MM.1S (cell line): ENCODE data around the gene RIMKLB.

ENCODE experiments used
- EZH2 ChIP-seq: fragments of 300-600 bp; sonication (generic); optimal IDR thresholded peaks from 2 replicates; pipeline ENCODE3; 2017; ENCODE audit warnings: low read depth, mild to moderate bottlenecking, antibody characterized with exemption, low read length, mixed read lengths
- TF ChIP-seq, protein P1 (sequence below): fragments of 300-600 bp; sonication (generic); IDR thresholded peaks from 2 replicates; pipeline ENCODE4 v1.5.1; 2016; ENCODE audit warnings: antibody characterized with exemption, low read length, mixed read lengths

DNA sequence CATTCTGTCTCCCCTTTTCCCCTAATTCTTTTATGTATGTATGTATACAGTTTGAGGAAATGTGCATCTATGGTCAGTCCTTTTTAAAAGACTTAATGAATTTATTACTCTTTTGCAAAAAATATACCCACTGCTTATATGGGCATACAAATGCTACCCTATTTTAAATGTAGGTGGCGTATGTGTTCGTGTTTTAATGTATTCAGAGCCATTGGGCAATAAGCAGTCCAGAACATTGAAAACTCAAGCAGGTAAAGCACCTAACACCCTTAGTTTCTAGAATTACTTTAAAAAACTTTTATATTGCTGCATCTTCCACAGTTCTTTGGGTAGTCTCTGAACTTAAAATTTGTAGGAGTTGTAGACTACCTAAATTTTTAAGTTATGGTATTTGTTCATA is 82.1 kb downstream of the RIMKLB start:
- TF ChIP-seq, protein P1, sequence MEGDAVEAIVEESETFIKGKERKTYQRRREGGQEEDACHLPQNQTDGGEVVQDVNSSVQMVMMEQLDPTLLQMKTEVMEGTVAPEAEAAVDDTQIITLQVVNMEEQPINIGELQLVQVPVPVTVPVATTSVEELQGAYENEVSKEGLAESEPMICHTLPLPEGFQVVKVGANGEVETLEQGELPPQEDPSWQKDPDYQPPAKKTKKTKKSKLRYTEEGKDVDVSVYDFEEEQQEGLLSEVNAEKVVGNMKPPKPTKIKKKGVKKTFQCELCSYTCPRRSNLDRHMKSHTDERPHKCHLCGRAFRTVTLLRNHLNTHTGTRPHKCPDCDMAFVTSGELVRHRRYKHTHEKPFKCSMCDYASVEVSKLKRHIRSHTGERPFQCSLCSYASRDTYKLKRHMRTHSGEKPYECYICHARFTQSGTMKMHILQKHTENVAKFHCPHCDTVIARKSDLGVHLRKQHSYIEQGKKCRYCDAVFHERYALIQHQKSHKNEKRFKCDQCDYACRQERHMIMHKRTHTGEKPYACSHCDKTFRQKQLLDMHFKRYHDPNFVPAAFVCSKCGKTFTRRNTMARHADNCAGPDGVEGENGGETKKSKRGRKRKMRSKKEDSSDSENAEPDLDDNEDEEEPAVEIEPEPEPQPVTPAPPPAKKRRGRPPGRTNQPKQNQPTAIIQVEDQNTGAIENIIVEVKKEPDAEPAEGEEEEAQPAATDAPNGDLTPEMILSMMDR: no peak
- no peak for TF ChIP-seq EZH2
